ENCODE data around the gene CLEC17A.

GRCh38 chr19:14555918-14556661, 26.8 kb upstream of the CLEC17A start:
- TF ChIP-seq CTCF (IDR thresholded peaks at IDR 0.05), result no peak
- TF ChIP-seq POLR2A (IDR thresholded peaks at IDR 0.05), result no peak
